Thyroid gland (tissue), 4 donors: ENCODE data around the gene BSN. TPM values are rescaled to one million over a fixed set of nuclear protein-coding genes. Genes with fewer than 3 reads are reported as not detected.
"Not testable (repeated sequence)": the region's sequence is repeated elsewhere in the genome, so short reads cannot be mapped to it uniquely, and the experiment has no call there.

Experiments used
- DNase-seq, 2 donors: peaks; one replicate each; pipeline ENCODE4 v3.0.0-alpha.2; 2019
- H3K27ac ChIP-seq, 3 donors: fragments of 200-600 bp; sonication (generic); 1 replicate in 2 of 3; 2 replicates in 1 of 3; pipeline ENCODE4 v1.5.1; 2016 to 2019; ENCODE audit warnings: mild to moderate bottlenecking in 1 of 3, moderate library complexity in 1 of 3
- H3K27me3 ChIP-seq: fragments of 200-600 bp; sonication (generic); one replicate; pipeline ENCODE4 v1.5.1; 2019
- H3K36me3 ChIP-seq, 2 donors: fragments of 200-600 bp; sonication (generic); one replicate each; pipeline ENCODE4 v1.5.1; 2016 to 2019
- H3K4me1 ChIP-seq, 2 donors: fragments of 200-600 bp; sonication (generic); one replicate each; pipeline ENCODE4 v1.5.1; 2017 to 2019
- H3K4me3 ChIP-seq, 3 donors: fragments of 200-600 bp; sonication (generic); replicated peaks in 1 of 3; 1 replicate in 2 of 3; 2 replicates in 1 of 3; pipeline ENCODE4 v1.5.1; 2016; ENCODE audit warnings: mild to moderate bottlenecking in 1 of 3
- H3K9me3 ChIP-seq: fragments of 200-600 bp; sonication (generic); one replicate; pipeline ENCODE4 v1.5.1; 2017
- CTCF ChIP-seq, 6 experiments: fragments of 200-600 bp in 3 of 6; fragments of 450-650 bp in 3 of 6; sonication (generic) in 3 of 6; IDR thresholded peaks; one replicate each; pipeline ENCODE4 v1.5.1; 2016 to 2019; ENCODE audit warnings: antibody characterized with exemption in 6 of 6, mild to moderate bottlenecking in 2 of 6, inconsistent platforms in 1 of 6, moderate library complexity in 1 of 6
- POLR2A ChIP-seq, 2 donors: fragments of 450-650 bp; IDR thresholded peaks; one replicate each; pipeline ENCODE4 v1.6.1; 2017; ENCODE audit warnings: antibody characterized with exemption in 2 of 2, mild to moderate bottlenecking in 2 of 2, moderate library complexity in 1 of 2
- WGBS, 2 donors: methylation state at CpG; one replicate each; pipeline ENCODE4 v1.1.5; 2017; 5-methylcytosine and 5-hydroxymethylcytosine counted together
- intact Hi-C: fragments of 100-400 bp; cut with DNase I; formaldehyde crosslinking; loops from one replicate; pipeline ENCODE4 v1.15.1; 2023
- total RNA-seq, 4 donors: library from RNA; depleted of rRNA; stranded (reverse); fragments of >200 nt; gene quantifications; one replicate each; pipeline ENCODE4 v1.2.3, GENCODE V29; 2016

The BSN gene
- total RNA-seq, 4 donors from 2014 or later = 0.56 to 1.8 (median 0.99) TPM

- 86 to 89% methylated on average over 4 to 11 of the region's 11 CpGs for WGBS, 2 donors
- Histone ChIP-seq H3K27me3 (no peaks in the 10 kb centered on the region), H3K4me1 (peaks cover 14% of the 10 kb centered on the region in 2 donors), H3K36me3 (peaks cover 18 to 45% of the 10 kb centered on the region in 2 donors), H3K9me3 (no peaks in the 10 kb centered on the region), H3K27ac (no peak overlapping the region), H3K4me3 (no peak overlapping the region)
- TF ChIP-seq POLR2A (IDR thresholded peaks at IDR 0.05) (no peak), CTCF (IDR thresholded peaks at IDR 0.05) (no peak)
- intact Hi-C loops = loop anchor here (5.0 kb wide), 1 partner anchor 51 kb away; no protein-coding TSS in a partner anchor
- no peak for DNase-seq
These were observed 121.6 kb downstream of the BSN start for GRCh38 chr3:49675912-49676311.

GRCh38 chr3:49680493-49681231, 126.4 kb downstream of the BSN start:
- Histone ChIP-seq H3K4me3 (no peak overlapping the region), H3K4me1 (peaks cover 14 to 31% of the 10 kb centered on the region in 2 donors), H3K27ac (peak overlapping the region in 1 of 3 donors; percentile 80), H3K36me3 (peaks cover 23 to 52% of the 10 kb centered on the region in 2 donors), H3K27me3 (no peaks in the 10 kb centered on the region), H3K9me3 (no peaks in the 10 kb centered on the region)
- no peak for DNase-seq
- 85 to 98% methylated on average over 6 of the region's 7 CpGs for WGBS, 2 donors
- intact Hi-C loops = no loop called here
- TF ChIP-seq POLR2A (IDR thresholded peaks at IDR 0.05) (no peak), CTCF (IDR thresholded peaks at IDR 0.05) (no peak)

- Histone ChIP-seq H3K4me1 (peaks cover 14 to 36% of the 10 kb centered on the region in 2 donors), H3K9me3 (no peaks in the 10 kb centered on the region), H3K27ac (peak overlapping the region in 1 of 3 donors; percentile 80), H3K36me3 (peaks cover 23 to 50% of the 10 kb centered on the region in 2 donors), H3K27me3 (no peaks in the 10 kb centered on the region), H3K4me3 (no peak overlapping the region)
- DNase-seq = no peak
- TF ChIP-seq CTCF (IDR thresholded peaks at IDR 0.05) (no peak), POLR2A (IDR thresholded peaks at IDR 0.05) (no peak)
- intact Hi-C loops = no loop called here
- WGBS, 2 donors = 92 to 100% methylated on average over 1 to 2 of the region's 2 CpGs
These were observed 126.9 kb downstream of the BSN start for GRCh38 chr3:49681232-49681522.

GRCh38 chr3:49681543-49681942, 127.3 kb downstream of the BSN start:
- no peak for DNase-seq
- Histone ChIP-seq H3K27me3 (no peaks in the 10 kb centered on the region), H3K4me3 (no peak overlapping the region), H3K9me3 (no peaks in the 10 kb centered on the region), H3K27ac (peak overlapping the region in 2 of 3 donors; percentile 80 to 87), H3K36me3 (peaks cover 23 to 47% of the 10 kb centered on the region in 2 donors), H3K4me1 (peaks cover 14 to 38% of the 10 kb centered on the region in 2 donors)
- TF ChIP-seq CTCF (IDR thresholded peaks at IDR 0.05) (no peak), POLR2A (IDR thresholded peaks at IDR 0.05) (no peak)
- intact Hi-C loops = no loop called here
- WGBS, 2 donors = 86% methylated on average over 4 of the region's 4 CpGs

GRCh38 chr3:49683162-49683561, 128.9 kb downstream of the BSN start:
- WGBS, 2 donors = 33 to 72% methylated on average over 4 to 6 of the region's 6 CpGs

GRCh38 chr3:49684453-49684852, 130.2 kb downstream of the BSN start:
- DNase-seq, H3K27me3 ChIP-seq, H3K4me3 ChIP-seq, intact Hi-C loops, H3K9me3 ChIP-seq: not testable (repeated sequence)
- 100% methylated on average over 1 to 2 of the region's 2 CpGs for WGBS, 2 donors
- Histone ChIP-seq H3K4me1 (peaks cover 20 to 48% of the 10 kb centered on the region in 2 donors), H3K27ac (peak overlapping the region; percentile 53 to 87 (median 67)), H3K36me3 (peaks cover 11 to 21% of the 10 kb centered on the region in 2 donors)

More at GRCh38 chr3:49683162-49683561, 128.9 kb downstream of the BSN start:
- TF ChIP-seq POLR2A (IDR thresholded peaks at IDR 0.05) = peak in 1 of 2 donors; percentile 63
- no peak for TF ChIP-seq CTCF (IDR thresholded peaks at IDR 0.05)
- peaks cover 23 to 32% of the 10 kb centered on the region in 2 donors for H3K36me3 ChIP-seq
- peaks cover 14 to 41% of the 10 kb centered on the region in 2 donors for H3K4me1 ChIP-seq
- H3K27ac ChIP-seq = peak overlapping the region; percentile 80 to 87 (median 86)
- intact Hi-C loops = no loop called here
- peak; percentile 96 to 97 for DNase-seq
- H3K9me3 ChIP-seq = no peaks in the 10 kb centered on the region
- no peak overlapping the region for H3K4me3 ChIP-seq
- H3K27me3 ChIP-seq = no peaks in the 10 kb centered on the region

GRCh38 chr3:49685103-49685502, 130.8 kb downstream of the BSN start:
- H3K27me3 ChIP-seq, intact Hi-C loops, DNase-seq, H3K4me3 ChIP-seq, H3K9me3 ChIP-seq, H3K27ac ChIP-seq: not testable (repeated sequence)
- peaks cover 9 to 15% of the 10 kb centered on the region in 2 donors for H3K36me3 ChIP-seq
- 95 to 98% methylated on average over 8 to 10 of the region's 10 CpGs for whole genome bisulfite sequencing, 2 donors
- peaks cover 24 to 51% of the 10 kb centered on the region in 2 donors for H3K4me1 ChIP-seq
